GM12878 (cell line): ENCODE data around the gene UNK. TPM values are rescaled to one million over a fixed set of nuclear protein-coding genes. Genes with fewer than 3 reads are reported as not detected.

Experiments used
- ATAC-seq: fragments of 200-7000 bp; cut with Tn5 transposase; 3 replicates; pipeline ENCODE4 v1.9.1; 2020; ENCODE audit warnings: mild to moderate bottlenecking, moderate library complexity
- BruUV-seq: library from RNA; stranded (reverse); fragments of 400-500 nt; replicated peaks from 2 replicates; lab custom pipeline; 2021; lab: Mats Ljungman, UMichigan
- CTCF ChIA-PET: fragments of 300-600 bp; sonication (Branson Sonifier 250); formaldehyde crosslinking; extraction: SDS; loops from one replicate; lab custom pipeline; 2021; ENCODE audit warnings: inconsistent platforms; lab: Yijun Ruan, JAX
- POLR2A ChIA-PET: fragments of 350-600 bp; formaldehyde crosslinking; extraction: SDS; loops from one replicate; lab custom pipeline; 2021; ENCODE audit warnings: inconsistent platforms; lab: Charles Lee
- RAD21 ChIA-PET: fragments of 300-600 bp; sonication (Branson Sonifier 250); formaldehyde crosslinking; loops from one replicate; lab custom pipeline; 2023; ENCODE audit warnings: antibody characterized with exemption; ENCODE audit not compliant: unreplicated experiment; lab: Charles Lee
- SMC1A ChIA-PET: fragments of 300-600 bp; sonication (Branson Sonifier 250); formaldehyde crosslinking; loops from one replicate; lab custom pipeline; 2023; ENCODE audit not compliant: unreplicated experiment, uncharacterized antibody; lab: Charles Lee
- DNase-seq: peaks from one replicate; pipeline ENCODE4 v3.0.0-alpha.2; 2011; ENCODE audit warnings: low read depth, low spot score
- FAIRE-seq: peaks from 3 replicates; lab custom pipeline; 2011; peaks lifted over from hg19 to GRCh38; lab: Jason Lieb, UNC
- H2AFZ ChIP-seq: 2 replicates; pipeline ENCODE4 v1.6.0; 2011; ENCODE audit warnings: low read depth, low read length, control low read depth; ENCODE audit not compliant: control insufficient read depth
- H3K27ac ChIP-seq: 2 replicates; pipeline ENCODE4 v1.5.1; 2011; ENCODE audit warnings: control low read depth; ENCODE audit not compliant: control insufficient read depth, insufficient read depth
- H3K27me3 ChIP-seq, 2 experiments: replicated peaks in 1 of 2; 2 replicates each; pipeline versions ENCODE4 v1.6.0 to v1.6.1; 2011; ENCODE audit warnings: low read length in 1 of 2; ENCODE audit not compliant: control insufficient read depth in 2 of 2, insufficient read depth in 2 of 2
- H3K36me3 ChIP-seq, 2 experiments: 2 replicates each; pipeline ENCODE4 v1.5.1; 2011; ENCODE audit warnings: low read length in 1 of 2; ENCODE audit not compliant: control insufficient read depth in 2 of 2, insufficient read depth in 2 of 2
- H3K4me1 ChIP-seq: 2 replicates; pipeline ENCODE4 v1.6.1; 2011; ENCODE audit warnings: mild to moderate bottlenecking, low read length, moderate library complexity, mixed read lengths; ENCODE audit not compliant: control insufficient read depth, insufficient read depth
- H3K4me2 ChIP-seq: 2 replicates; pipeline ENCODE4 v1.6.0; 2011; ENCODE audit warnings: control low read depth; ENCODE audit not compliant: control insufficient read depth, insufficient read depth
- H3K4me3 ChIP-seq: fragments of 200-600 bp; sonication (generic); 2 replicates; pipeline ENCODE4 v1.5.1; 2016
- H3K79me2 ChIP-seq: 2 replicates; pipeline ENCODE4 v1.6.0; 2011; ENCODE audit warnings: low read length; ENCODE audit not compliant: control insufficient read depth, insufficient read depth
- H3K9ac ChIP-seq: 2 replicates; pipeline ENCODE4 v1.8.0; 2011; ENCODE audit warnings: low read length, control low read depth, mixed read lengths; ENCODE audit not compliant: control insufficient read depth, insufficient read depth
- H3K9me3 ChIP-seq: replicated peaks from 3 replicates; pipeline ENCODE4 v1.5.1; 2011; ENCODE audit warnings: mild to moderate bottlenecking, low read length; ENCODE audit not compliant: control insufficient read depth, insufficient read depth
- H4K20me1 ChIP-seq: 2 replicates; pipeline ENCODE4 v1.6.0; 2011; ENCODE audit not compliant: control insufficient read depth, insufficient read depth
- ATF7 ChIP-seq: fragments of 450-650 bp; IDR thresholded peaks from 2 replicates; pipeline ENCODE4 v1.6.1; 2016; ENCODE audit warnings: low read depth, mild to moderate bottlenecking
- BRCA1 ChIP-seq: IDR thresholded peaks from 2 replicates; pipeline ENCODE4 v1.6.1; 2011; ENCODE audit warnings: low read depth, low read length, improper control_type of control experiment
- CREB1 ChIP-seq: IDR thresholded peaks from 2 replicates; pipeline ENCODE4 v1.6.1; 2012; ENCODE audit warnings: low read depth, mild to moderate bottlenecking, inconsistent platforms
- EGR1 ChIP-seq, 2 experiments: IDR thresholded peaks; 1 replicate in 1 of 2; 2 replicates in 1 of 2; pipeline ENCODE4 v1.6.1; 2011 to 2012; ENCODE audit warnings: low read depth in 2 of 2, low read length in 2 of 2, borderline replicate concordance in 1 of 2, mild to moderate bottlenecking in 1 of 2, moderate library complexity in 1 of 2
- JUND ChIP-seq: IDR thresholded peaks from 2 replicates; pipeline ENCODE4 v1.6.1; 2012; ENCODE audit warnings: low read depth, mild to moderate bottlenecking, low read length, improper control_type of control experiment, moderate library complexity
- MAX ChIP-seq: IDR thresholded peaks from 2 replicates; pipeline ENCODE4 v1.6.1; 2012; ENCODE audit warnings: low read depth, low read length, improper control_type of control experiment
- MXI1 ChIP-seq: fragments of 150-350 bp; IDR thresholded peaks from 2 replicates; pipeline ENCODE4 v1.6.1; 2011; ENCODE audit warnings: low read depth, mild to moderate bottlenecking, inconsistent platforms, low read length, improper control_type of control experiment
- POU2F2 ChIP-seq: IDR thresholded peaks from 3 replicates; pipeline ENCODE4 v1.6.1; 2011; ENCODE audit warnings: low read depth, mild to moderate bottlenecking, low read length, borderline replicate concordance
- RCOR1 ChIP-seq: conservative IDR thresholded peaks from 2 replicates; pipeline ENCODE4 v1.6.1; 2012; ENCODE audit warnings: low read depth, low read length, improper control_type of control experiment
- RFX5 ChIP-seq: IDR thresholded peaks from 2 replicates; pipeline ENCODE4 v1.6.1; 2011; ENCODE audit warnings: low read depth, low read length, improper control_type of control experiment
- SMARCA5 ChIP-seq: fragments of 450-650 bp; IDR thresholded peaks from 2 replicates; pipeline ENCODE4 v1.6.1; 2017; ENCODE audit warnings: mild to moderate bottlenecking
- ZBTB33 ChIP-seq: fragments of 450-650 bp; IDR thresholded peaks from 2 replicates; pipeline ENCODE4 v1.6.1; 2017; ENCODE audit warnings: mild to moderate bottlenecking
- ZNF217 ChIP-seq: fragments of 450-650 bp; IDR thresholded peaks from 2 replicates; pipeline ENCODE4 v1.6.1; 2017; ENCODE audit warnings: antibody characterized with exemption, mild to moderate bottlenecking
- ZNF384 ChIP-seq: IDR thresholded peaks from 2 replicates; pipeline ENCODE4 v1.6.1; 2012; ENCODE audit warnings: low read depth, mild to moderate bottlenecking, low read length, improper control_type of control experiment, borderline replicate concordance
- ZNF592 ChIP-seq: fragments of 450-650 bp; IDR thresholded peaks from 2 replicates; pipeline ENCODE4 v1.6.1; 2017; ENCODE audit warnings: mild to moderate bottlenecking, moderate library complexity
- WGBS: methylation state at CpG from one replicate; pipeline ENCODE4 v1.1.6; 2016; ENCODE audit warnings: low lambda C conversion rate; ENCODE audit not compliant: insufficient replicate concordance, insufficient coverage; ENCODE audit errors: missing lambda C conversion rate; 5-methylcytosine and 5-hydroxymethylcytosine counted together
- in situ Hi-C: fragments of 300-500 bp; cut with MboI; formaldehyde crosslinking; loops from 9 replicates; pipeline ENCODE4 v1.14.3; 2018; ENCODE audit warnings: mixed read lengths
- intact Hi-C: fragments of 100-400 bp; cut with micrococcal nuclease; formaldehyde crosslinking; loops from one replicate; pipeline ENCODE4 v1.14.2; 2022; ENCODE audit not compliant: unreplicated experiment
- polyA plus RNA-seq, 11 experiments: library from polyadenylated mRNA; depleted of rRNA in 4 of 11; unstranded in 6 of 11; stranded (reverse) in 5 of 11; fragments of >200 nt; fragmentation: Nextera tagmentation in 4 of 11; fragmentation: Illumina TruSeq in 1 of 11; extraction: Ambion mirVana in 4 of 11; extraction: Trizol in 1 of 11; gene quantifications; 1 replicate in 1 of 11; 2 replicates in 10 of 11; pipeline versions ENCODE4 v1.2.1 to v1.2.3, GENCODE V29; 2011 to 2016; ENCODE audit warnings: inconsistent platforms in 2 of 11, missing spikeins in 2 of 11, low read depth in 1 of 11
- total RNA-seq, 4 experiments: library from RNA; depleted of rRNA in 3 of 4; stranded (reverse); fragments of >200 nt in 3 of 4; fragmentation: Illumina TruSeq in 1 of 4; extraction: Trizol in 1 of 4; gene quantifications; 2 replicates each; pipeline versions ENCODE4 v1.2.1 to v1.2.3, GENCODE V29; 2013 to 2021

UNK gene
- total and polyA plus RNA-seq, 10 of the 15 experiments (the other 5 are each of a cell fraction or from before 2014, with no cell fraction given): 8.9 to 34.5 (median 27.3) TPM

- H3K4me2 ChIP-seq: no peak overlapping the region
Observed at GRCh38 chr17:75812096-75813013, 27.7 kb downstream of the UNK start.

More at GRCh38 chr17:75812096-75813013, 27.7 kb downstream of the UNK start:
- Histone ChIP-seq H3K9me3 (no peaks in the 10 kb centered on the region), H3K79me2 (no peaks in the 10 kb centered on the region; the same call in 1 of the 2 replicates), H3K9ac (no peak overlapping the region), H2AFZ (no peak overlapping the region), H3K4me3 (no peak overlapping the region), H3K27ac (no peak overlapping the region), H3K27me3 (no peaks in the 10 kb centered on the region), H3K4me1 (peaks cover 9% of the 10 kb centered on the region), H4K20me1 (no peaks in the 10 kb centered on the region), H3K36me3 (peaks cover 25 to 34% of the 10 kb centered on the region in 2 experiments)
- RAD21 ChIA-PET: no interaction called here
- ATAC-seq (no peak), FAIRE-seq (no peak), DNase-seq (no peak)
- WGBS: 97% methylated on average over 27 of the region's 27 CpGs
- SMC1A ChIA-PET: no interaction called here
- POLR2A ChIA-PET: no interaction called here
- in situ Hi-C loops: no loop called here
- CTCF ChIA-PET: no interaction called here
- intact Hi-C loops: no loop called here
- no TSS peak for BruUV-seq
- TF ChIP-seq MAX (no peak), JUND (no peak), ZNF384 (no peak), ATF7 (no peak), ZNF592 (no peak), MXI1 (no peak), EGR1 (IDR thresholded peaks at IDR 0.05; ENCODE audit: borderline replicate concordance in 1 of 2, low read depth in 2 of 2, low read length in 2 of 2) (no peak), BRCA1 (no peak), POU2F2 (no peak), ZBTB33 (no peak), CREB1 (no peak), RCOR1 (no peak), SMARCA5 (no peak), ZNF217 (no peak), RFX5 (no peak)
